DND-41 (cell line): ENCODE data around the gene CAPN1.

ENCODE experiments used
- ATAC-seq: fragments of 200-7000 bp; cut with Tn5 transposase; 3 replicates; pipeline ENCODE4 v1.9.1; 2021; ENCODE audit warnings: low read depth; ENCODE audit not compliant: insufficient read depth
- DNase-seq: peaks from one replicate; pipeline ENCODE4 v3.0.0-alpha.2; 2020
- H2AFZ ChIP-seq: 2 replicates; pipeline ENCODE4 v1.6.0; 2012; ENCODE audit warnings: low read depth, low read length
- H3K27ac ChIP-seq: 2 replicates; pipeline ENCODE4 v1.5.1; 2012; ENCODE audit warnings: low read length, inconsistent platforms
- H3K27me3 ChIP-seq: fragments of 200-600 bp; sonication (generic); 2 replicates; pipeline ENCODE4 v1.6.0; 2012; ENCODE audit warnings: low read length, mild to moderate bottlenecking, inconsistent platforms; ENCODE audit not compliant: insufficient read depth, poor library complexity
- H3K36me3 ChIP-seq: 2 replicates; pipeline ENCODE4 v1.5.1; 2012; ENCODE audit warnings: low read length, inconsistent platforms; ENCODE audit not compliant: insufficient read depth
- H3K4me1 ChIP-seq: 2 replicates; pipeline ENCODE4 v1.5.1; 2012; ENCODE audit warnings: mild to moderate bottlenecking, low read length; ENCODE audit not compliant: insufficient read depth
- H3K4me2 ChIP-seq: 2 replicates; pipeline ENCODE4 v1.6.0; 2012; ENCODE audit warnings: mild to moderate bottlenecking, moderate library complexity, low read length, inconsistent platforms; ENCODE audit not compliant: insufficient read depth
- H3K4me3 ChIP-seq, 2 experiments: fragments of 200-600 bp in 1 of 2; shearing (Covaris generic) in 1 of 2; 2 replicates each; pipeline ENCODE4 v1.5.1; 2012 to 2016; ENCODE audit warnings: inconsistent platforms in 2 of 2, low read length in 2 of 2, mild to moderate bottlenecking in 2 of 2, low read depth in 1 of 2, moderate library complexity in 1 of 2
- H3K79me2 ChIP-seq: 2 replicates; pipeline ENCODE4 v1.6.0; 2012; ENCODE audit warnings: low read length, inconsistent platforms; ENCODE audit not compliant: insufficient read depth
- H3K9ac ChIP-seq: 2 replicates; pipeline ENCODE4 v1.6.0; 2012; ENCODE audit warnings: low read depth, mild to moderate bottlenecking, inconsistent platforms, low read length, moderate library complexity
- H3K9me3 ChIP-seq: 2 replicates; pipeline ENCODE4 v1.5.1; 2012; ENCODE audit warnings: low read length, moderate library complexity, mild to moderate bottlenecking, inconsistent platforms; ENCODE audit not compliant: insufficient read depth, severe bottlenecking
- H4K20me1 ChIP-seq: 2 replicates; pipeline ENCODE4 v1.6.0; 2012; ENCODE audit warnings: low read length; ENCODE audit not compliant: insufficient read depth
- CTCF ChIP-seq: IDR thresholded peaks from 2 replicates; pipeline ENCODE4 v1.5.1; 2012; ENCODE audit warnings: borderline replicate concordance, low read length, moderate library complexity, mild to moderate bottlenecking; ENCODE audit not compliant: poor library complexity, severe bottlenecking; ENCODE audit errors: extremely low read depth
- EZH2 ChIP-seq: IDR thresholded peaks from 3 replicates; pipeline ENCODE4 v1.6.1; 2012; ENCODE audit warnings: borderline replicate concordance, low read depth, mild to moderate bottlenecking, moderate library complexity, low read length, inconsistent platforms; ENCODE audit not compliant: severe bottlenecking

CAPN1 gene

GRCh38 chr11:65151331-65151899 is 30.3 kb upstream of the CAPN1 start:
- Histone ChIP-seq H3K4me1 (no peaks in the 10 kb centered on the region), H3K4me3 (no peak overlapping the region), H2AFZ (no peak overlapping the region), H4K20me1 (no peaks in the 10 kb centered on the region), H3K9me3 (peaks cover 6% of the 10 kb centered on the region), H3K9ac (no peak overlapping the region), H3K79me2 (no peaks in the 10 kb centered on the region), H3K36me3 (no peaks in the 10 kb centered on the region), H3K27ac (no peak overlapping the region), H3K27me3 (peaks cover 3% of the 10 kb centered on the region), H3K4me2 (no peak overlapping the region)
- ATAC-seq: no peak
- TF ChIP-seq EZH2 (no peak), CTCF (no peak)
- DNase-seq: no peak

GRCh38 chr11:65152122-65152521 is 29.6 kb upstream of the CAPN1 start:
- no peak overlapping the region for H3K4me2 ChIP-seq
- TF ChIP-seq CTCF: no peak
- no peaks in the 10 kb centered on the region for H3K4me1 ChIP-seq
- ATAC-seq (no peak), DNase-seq (no peak)
- H3K36me3 ChIP-seq: no peaks in the 10 kb centered on the region
- H3K27me3 ChIP-seq: peaks cover 3% of the 10 kb centered on the region
- no peak overlapping the region for H3K9ac ChIP-seq
- no peak overlapping the region for H3K4me3 ChIP-seq
- H4K20me1 ChIP-seq: no peaks in the 10 kb centered on the region
- H3K9me3 ChIP-seq: peaks cover 3% of the 10 kb centered on the region
- no peak overlapping the region for H3K27ac ChIP-seq
- no peak overlapping the region for H2AFZ ChIP-seq
- no peaks in the 10 kb centered on the region for H3K79me2 ChIP-seq

GRCh38 chr11:65156256-65156655 is 25.5 kb upstream of the CAPN1 start:
- no peaks in the 10 kb centered on the region for H3K4me1 ChIP-seq

More at GRCh38 chr11:65156256-65156655, 25.5 kb upstream of the CAPN1 start:
- Histone ChIP-seq H2AFZ (no peak overlapping the region), H3K27ac (no peak overlapping the region), H3K79me2 (no peaks in the 10 kb centered on the region), H3K9ac (no peak overlapping the region), H3K4me3 (no peak overlapping the region), H3K27me3 (peaks cover 6% of the 10 kb centered on the region), H4K20me1 (no peaks in the 10 kb centered on the region), H3K9me3 (no peaks in the 10 kb centered on the region), H3K4me2 (no peak overlapping the region), H3K36me3 (no peaks in the 10 kb centered on the region)
- DNase-seq (no peak), ATAC-seq (no peak)
- no peak for TF ChIP-seq CTCF
- TF ChIP-seq EZH2: no peak
